Activated CD4-positive, alpha-beta T cell treated with anti-CD3 and anti-CD28 coated beads, Interleukin-10, Interleukin-2, amounts not matched to agents 100 ng/mL and 50 ng/mL, durations not matched to agents 16 hours and 8 hours (primary cell): ENCODE measurements around the gene SLIT1.

Experiments
- DNase-seq: peaks from one replicate; pipeline ENCODE4 v3.0.0-alpha.2; 2020

Gene SLIT1

GRCh38 chr10:96996275-96996965 lies 189.3 kb downstream of the SLIT1 start:
- no peak for DNase-seq

GRCh38 chr10:96995851-96996250 lies 189.9 kb downstream of the SLIT1 start:
- no peak for DNase-seq

GRCh38 chr10:96992721-96993120 lies 193.0 kb downstream of the SLIT1 start:
- DNase-seq = no peak

DNA sequence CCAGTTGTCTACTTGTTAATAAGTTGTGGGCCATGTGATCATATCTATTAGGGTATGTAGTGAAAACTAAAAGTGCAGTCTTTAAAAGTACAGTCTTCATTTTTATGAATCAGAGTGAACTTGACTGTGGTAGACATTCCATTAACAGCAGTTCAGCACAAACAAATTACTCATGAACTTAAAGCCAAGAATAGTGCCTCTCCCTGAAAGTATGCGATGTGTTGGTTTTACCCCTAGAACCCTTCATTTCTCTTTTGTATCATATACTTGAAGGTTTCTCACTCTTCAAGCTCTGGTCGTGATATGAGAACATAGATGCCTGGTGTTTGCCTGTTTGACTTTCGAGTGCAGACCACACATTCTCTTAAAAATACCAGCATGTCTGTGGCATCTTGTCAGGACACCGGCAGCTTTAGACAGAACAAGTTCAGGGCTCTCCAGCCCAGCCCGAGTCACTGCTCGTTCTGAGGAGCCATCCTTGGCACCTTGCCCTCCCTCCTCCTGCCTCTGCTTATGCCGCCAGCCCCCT lies 194.4 kb downstream of the SLIT1 start:
- peak; percentile 20 for DNase-seq

- no peak for DNase-seq
Measured at GRCh38 chr10:96988426-96988825, 197.3 kb downstream of the SLIT1 start.

GRCh38 chr10:96987842-96988175 lies 197.9 kb downstream of the SLIT1 start:
- no peak for DNase-seq

DNA sequence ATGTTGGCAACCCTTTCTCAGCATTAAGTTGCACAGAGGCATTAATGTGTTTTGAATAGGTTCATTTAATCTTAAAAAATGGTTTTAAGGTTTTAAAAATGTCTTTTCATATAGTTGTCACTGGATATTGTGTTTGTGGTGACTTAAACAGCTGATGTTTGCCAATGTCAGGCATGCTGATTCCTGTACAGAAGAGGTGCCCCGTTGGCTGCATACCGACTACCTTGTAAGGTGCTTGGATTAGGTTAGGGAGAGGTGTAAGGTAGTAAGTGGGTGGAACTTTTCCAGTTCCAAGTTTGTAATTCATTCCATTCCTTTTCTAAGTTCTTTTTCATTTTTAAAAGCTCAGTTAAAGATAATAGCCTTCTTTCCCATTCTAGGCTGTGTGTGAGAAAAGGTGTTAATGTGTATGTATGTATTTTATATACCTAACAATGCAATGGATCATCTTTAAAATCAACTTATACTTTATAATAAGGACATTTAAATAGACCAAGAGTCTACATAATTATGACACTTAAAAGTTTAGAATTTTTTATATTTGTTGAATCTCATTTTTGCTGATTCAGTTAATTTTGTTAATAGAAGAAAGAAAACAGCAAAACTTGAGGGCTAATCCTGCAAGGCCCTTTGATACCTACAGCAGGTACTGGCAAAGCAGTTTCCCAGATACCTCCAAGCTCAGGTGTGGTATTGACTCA lies 198.5 kb downstream of the SLIT1 start:
- DNase-seq = no peak

GRCh38 chr10:96986200-96986856 lies 199.4 kb downstream of the SLIT1 start:
- no peak for DNase-seq

- DNase-seq = no peak
Measured at GRCh38 chr10:96984541-96985131, 201.1 kb downstream of the SLIT1 start.

- DNase-seq = no peak
Measured at GRCh38 chr10:96982149-96982930, 203.4 kb downstream of the SLIT1 start.

GRCh38 chr10:96978621-96979154 lies 207.1 kb downstream of the SLIT1 start:
- peak; percentile 81 for DNase-seq

- DNase-seq = no peak
Measured at GRCh38 chr10:96975136-96975535, 210.6 kb downstream of the SLIT1 start.

- DNase-seq = no peak
Measured at GRCh38 chr10:96973809-96974747, 211.7 kb downstream of the SLIT1 start.

- DNase-seq = no peak
Measured at GRCh38 chr10:96972264-96972663, 213.5 kb downstream of the SLIT1 start.

DNA sequence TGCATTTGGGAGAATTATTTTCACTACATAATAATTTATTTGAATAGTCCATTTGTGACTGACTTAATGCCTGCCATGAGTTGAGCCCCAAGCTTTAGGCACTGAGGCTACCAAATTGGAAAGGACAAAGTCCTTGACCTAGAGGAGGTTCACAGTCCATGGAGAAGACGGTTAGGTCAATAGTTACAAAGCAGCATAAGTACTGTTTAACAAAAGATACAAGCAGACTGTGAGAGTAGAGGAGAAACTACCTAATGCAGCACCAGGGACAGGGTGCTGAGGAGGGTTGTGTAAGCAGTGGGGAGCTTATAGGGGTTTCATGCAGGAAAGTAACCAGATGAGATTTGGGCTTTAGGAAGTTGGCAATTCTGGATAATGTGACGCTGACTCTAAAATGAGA lies 214.4 kb downstream of the SLIT1 start:
- DNase-seq = no peak

- DNase-seq = no peak
Measured at GRCh38 chr10:96968682-96969423, 216.9 kb downstream of the SLIT1 start.

DNA sequence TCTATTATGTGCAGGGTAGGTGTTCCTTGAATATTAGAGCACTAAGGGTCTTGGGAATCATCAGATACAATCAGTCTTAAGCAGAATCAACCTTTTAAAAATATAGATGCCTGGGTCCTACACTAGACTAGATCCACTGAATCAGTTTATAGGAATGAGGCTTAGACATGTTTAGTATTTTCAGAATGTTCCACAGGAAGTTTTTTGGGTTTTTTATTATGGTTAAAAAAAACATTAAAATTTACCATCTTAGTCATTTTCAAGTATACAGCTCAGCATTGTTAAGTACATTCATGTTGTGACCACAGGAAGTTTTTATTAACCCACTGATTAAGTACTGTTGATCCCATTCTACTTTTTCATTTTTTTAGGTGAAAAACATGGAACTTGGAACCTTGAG lies 217.9 kb downstream of the SLIT1 start:
- no peak for DNase-seq

- no peak for DNase-seq
Measured at GRCh38 chr10:96964131-96964530, 221.6 kb downstream of the SLIT1 start.

DNA sequence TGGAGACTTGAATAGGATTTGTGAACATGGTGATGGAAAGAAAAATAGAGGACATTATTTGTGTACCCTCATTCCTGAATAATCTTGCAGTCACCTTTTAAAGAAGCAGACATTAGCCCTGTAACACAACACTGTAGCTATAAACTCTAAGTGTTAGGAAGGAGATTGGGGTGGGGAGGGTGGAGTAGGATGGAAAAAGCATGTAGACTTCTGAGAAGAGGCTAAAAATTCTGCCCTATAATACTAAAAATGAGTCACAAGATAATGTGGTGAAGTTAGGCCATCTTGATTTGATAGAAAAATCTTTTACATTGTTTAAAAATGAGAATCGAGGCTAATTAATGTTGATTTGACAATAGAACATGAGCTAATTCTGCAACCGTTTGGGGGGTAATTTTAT lies 224.9 kb downstream of the SLIT1 start:
- DNase-seq = no peak

- DNase-seq = no peak
Measured at GRCh38 chr10:96959733-96960132, 226.0 kb downstream of the SLIT1 start.

- DNase-seq = no peak
Measured at GRCh38 chr10:96958071-96958470, 227.7 kb downstream of the SLIT1 start.
